Activated CD4-positive, alpha-beta T cell treated with anti-CD3 and anti-CD28 coated beads, Interleukin-2, amount 10 ng/mL, durations not matched to agents 7 days and 5 days (primary cell): ENCODE data around the gene ACP7. TPM values are rescaled to one million over a fixed set of nuclear protein-coding genes. Genes with fewer than 3 reads are reported as not detected.

Source experiments
- CTCF ChIA-PET: fragments of 350-600 bp; sonication (Branson Sonifier 250); formaldehyde crosslinking; loops from one replicate; lab custom pipeline; 2021; ENCODE audit warnings: antibody characterized with exemption; lab: Charles Lee
- POLR2A ChIA-PET: fragments of 350-600 bp; sonication (Branson Sonifier 250); formaldehyde crosslinking; loops from one replicate; lab custom pipeline; 2021; ENCODE audit warnings: antibody characterized with exemption; lab: Charles Lee
- DNase-seq: peaks from one replicate; pipeline ENCODE4 v3.0.0-alpha.2; 2020
- H3K27ac Mint-ChIP-seq: one replicate; pipeline ENCODE4 v1.8.0; 2021; ENCODE audit warnings: mild to moderate bottlenecking, moderate library complexity, mixed read lengths
- H3K27me3 Mint-ChIP-seq: one replicate; pipeline ENCODE4 v1.8.0; 2021; ENCODE audit warnings: mixed read lengths
- H3K36me3 Mint-ChIP-seq: one replicate; pipeline ENCODE4 v1.8.0; 2021; ENCODE audit warnings: low read depth, mixed read lengths
- H3K4me1 Mint-ChIP-seq: one replicate; pipeline ENCODE4 v1.8.0; 2021; ENCODE audit warnings: mixed read lengths
- H3K4me3 Mint-ChIP-seq: one replicate; pipeline ENCODE4 v1.8.0; 2021; ENCODE audit warnings: mild to moderate bottlenecking, moderate library complexity, mixed read lengths
- H3K9me3 Mint-ChIP-seq: one replicate; pipeline ENCODE4 v1.8.0; 2021; ENCODE audit warnings: mixed read lengths
- total RNA-seq, 2 experiments: library from RNA; stranded (reverse); gene quantifications; one replicate each; pipeline ENCODE4 v1.2.3, GENCODE V29; 2021

Gene ACP7
- total RNA-seq, 2 experiments from 2014 or later, result not detected

DNA sequence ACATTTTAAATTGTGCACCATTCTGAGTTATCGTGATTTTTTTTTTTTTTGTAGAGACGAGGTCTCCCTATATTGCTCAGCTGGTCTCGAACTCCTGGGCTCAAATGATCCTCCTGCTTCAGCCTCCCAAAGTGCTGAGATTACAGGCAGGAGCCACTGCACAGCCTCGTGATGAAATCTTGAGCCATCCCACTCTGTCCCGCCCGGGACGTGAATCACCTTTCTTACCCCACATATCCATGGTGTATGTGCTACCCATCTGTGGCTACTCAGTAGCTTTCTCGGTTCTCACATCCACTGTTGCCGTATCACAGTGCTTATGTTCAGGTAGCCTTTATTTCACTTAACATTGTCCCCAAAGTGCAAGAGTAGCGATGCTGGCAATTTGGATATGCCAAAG lies 67.9 kb downstream of the ACP7 start:
- H3K9me3 Mint-ChIP-seq, result no peaks in the 10 kb centered on the region
- no peak overlapping the region for H3K27ac Mint-ChIP-seq
- CTCF ChIA-PET, result interaction anchor here (0.7 kb wide), 1 partner anchor 218 kb away, joined by 3 read pairs; no protein-coding TSS in a partner anchor
- POLR2A ChIA-PET, result no interaction called here
- H3K36me3 Mint-ChIP-seq, result no peaks in the 10 kb centered on the region
- H3K4me1 Mint-ChIP-seq, result peaks cover 18% of the 10 kb centered on the region
- no peak overlapping the region for H3K4me3 Mint-ChIP-seq
- no peaks in the 10 kb centered on the region for H3K27me3 Mint-ChIP-seq
- no peak for DNase-seq

DNA sequence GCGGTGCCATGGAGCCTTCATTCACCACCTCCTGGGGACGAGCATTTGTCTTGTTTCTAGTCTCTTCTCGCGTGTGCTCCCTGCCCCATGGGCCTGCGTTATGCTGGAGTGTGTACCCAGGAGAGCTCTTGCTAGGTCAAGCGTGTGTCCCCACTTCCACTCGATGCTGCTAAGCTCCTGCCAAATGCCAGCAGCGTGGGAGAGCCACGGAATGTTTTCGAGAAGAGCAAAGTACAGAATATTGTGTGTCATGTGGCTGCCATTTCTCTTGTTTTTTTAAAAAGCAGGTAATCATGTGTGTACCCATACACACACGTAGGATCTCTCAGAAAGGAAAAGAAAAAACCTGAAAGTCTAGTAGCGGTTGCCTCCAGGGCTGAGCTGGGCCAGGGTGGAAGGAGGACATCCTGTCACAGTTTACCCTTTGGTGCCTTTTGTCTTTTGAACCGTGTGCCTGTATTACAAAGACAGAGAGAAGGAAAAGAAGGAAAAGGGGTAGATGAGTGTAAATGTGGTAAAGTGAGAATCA lies 70.0 kb downstream of the ACP7 start:
- Mint-ChIP-seq H3K36me3 (no peaks in the 10 kb centered on the region), H3K27ac (no peak overlapping the region), H3K27me3 (no peaks in the 10 kb centered on the region), H3K4me3 (no peak overlapping the region), H3K9me3 (no peaks in the 10 kb centered on the region), H3K4me1 (peaks cover 20% of the 10 kb centered on the region)
- no peak for DNase-seq
- POLR2A ChIA-PET, result no interaction called here
- CTCF ChIA-PET, result no interaction called here

DNA sequence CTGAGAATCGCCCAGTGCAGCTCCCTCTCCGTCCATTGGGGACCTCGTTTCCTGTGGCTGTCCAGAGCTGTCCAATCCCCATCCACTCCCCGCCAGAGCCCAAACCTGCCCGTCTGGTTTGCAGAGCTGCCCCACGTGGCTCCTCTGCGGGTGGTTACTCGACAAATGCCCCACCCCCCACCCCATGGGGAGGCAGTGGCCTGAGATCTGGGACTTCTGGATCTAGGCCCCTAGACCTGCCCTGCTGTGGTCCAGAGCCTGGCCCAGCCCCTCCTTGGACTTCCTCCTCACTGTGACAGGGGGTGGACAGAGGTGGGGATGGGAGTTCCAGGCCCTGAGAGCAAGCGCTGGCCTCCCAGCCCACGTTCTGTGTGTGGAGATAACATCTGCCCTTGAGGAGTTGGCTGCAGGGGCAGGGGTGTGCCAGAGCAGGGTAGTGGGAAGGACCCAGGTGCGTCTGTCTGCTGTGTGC lies 70.5 kb downstream of the ACP7 start:
- POLR2A ChIA-PET, result no interaction called here
- Mint-ChIP-seq H3K4me3 (no peak overlapping the region), H3K36me3 (no peaks in the 10 kb centered on the region), H3K9me3 (no peaks in the 10 kb centered on the region), H3K27ac (no peak overlapping the region), H3K27me3 (no peaks in the 10 kb centered on the region), H3K4me1 (peaks cover 20% of the 10 kb centered on the region)
- CTCF ChIA-PET, result no interaction called here
- no peak for DNase-seq

GRCh38 chr19:39155114-39155700 lies 71.0 kb downstream of the ACP7 start:
- peaks cover 20% of the 10 kb centered on the region for H3K4me1 Mint-ChIP-seq
- no peaks in the 10 kb centered on the region for H3K9me3 Mint-ChIP-seq
- ChIA-PET CTCF (no interaction called here), POLR2A (no interaction called here)
- H3K36me3 Mint-ChIP-seq, result no peaks in the 10 kb centered on the region
- H3K27ac Mint-ChIP-seq, result no peak overlapping the region
- H3K27me3 Mint-ChIP-seq, result no peaks in the 10 kb centered on the region
- no peak for DNase-seq
- H3K4me3 Mint-ChIP-seq, result no peak overlapping the region

GRCh38 chr19:39155741-39156140 lies 71.6 kb downstream of the ACP7 start:
- H3K27ac Mint-ChIP-seq, result peak overlapping the region; percentile 76
- H3K4me3 Mint-ChIP-seq, result no peak overlapping the region
- DNase-seq, result no peak
- POLR2A ChIA-PET, result no interaction called here
- H3K36me3 Mint-ChIP-seq, result no peaks in the 10 kb centered on the region
- CTCF ChIA-PET, result no interaction called here
- peaks cover 20% of the 10 kb centered on the region for H3K4me1 Mint-ChIP-seq
- no peaks in the 10 kb centered on the region for H3K9me3 Mint-ChIP-seq
- H3K27me3 Mint-ChIP-seq, result no peaks in the 10 kb centered on the region

GRCh38 chr19:39156326-39157230 lies 72.4 kb downstream of the ACP7 start:
- H3K27ac Mint-ChIP-seq, result no peak overlapping the region
- no peaks in the 10 kb centered on the region for H3K27me3 Mint-ChIP-seq
- POLR2A ChIA-PET, result no interaction called here
- no peaks in the 10 kb centered on the region for H3K9me3 Mint-ChIP-seq
- H3K4me3 Mint-ChIP-seq, result no peak overlapping the region
- CTCF ChIA-PET, result no interaction called here
- H3K36me3 Mint-ChIP-seq, result no peaks in the 10 kb centered on the region
- peaks cover 20% of the 10 kb centered on the region for H3K4me1 Mint-ChIP-seq
- no peak for DNase-seq

- Mint-ChIP-seq H3K27ac (no peak overlapping the region), H3K9me3 (no peaks in the 10 kb centered on the region), H3K36me3 (no peaks in the 10 kb centered on the region), H3K27me3 (no peaks in the 10 kb centered on the region), H3K4me1 (peaks cover 20% of the 10 kb centered on the region), H3K4me3 (no peak overlapping the region)
- DNase-seq, result no peak
- POLR2A ChIA-PET, result no interaction called here
- CTCF ChIA-PET, result no interaction called here
Observed at GRCh38 chr19:39157275-39157996, 73.3 kb downstream of the ACP7 start.

DNA sequence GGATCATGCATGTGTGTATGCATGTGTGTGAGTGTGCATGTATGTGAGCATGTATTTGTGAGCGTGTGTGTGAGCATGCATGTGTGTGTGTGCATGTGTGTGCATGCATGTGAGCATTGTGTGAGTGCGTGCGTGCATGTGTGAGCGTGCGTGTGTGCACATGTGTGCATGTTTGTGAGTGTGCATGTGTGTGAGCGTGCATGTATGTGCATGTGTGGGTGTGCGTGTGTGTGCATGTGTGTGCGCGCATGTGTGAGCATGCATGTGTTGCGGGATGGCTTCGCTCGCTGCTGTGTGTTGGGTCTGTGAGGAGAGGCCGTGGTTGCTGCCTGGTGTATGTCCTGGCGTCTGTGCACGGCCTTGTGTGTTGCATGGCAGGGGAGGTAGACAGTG lies 73.8 kb downstream of the ACP7 start:
- POLR2A ChIA-PET, result no interaction called here
- Mint-ChIP-seq H3K4me3 (no peak overlapping the region), H3K27ac (no peak overlapping the region), H3K4me1 (peaks cover 20% of the 10 kb centered on the region), H3K27me3 (no peaks in the 10 kb centered on the region), H3K9me3 (no peaks in the 10 kb centered on the region), H3K36me3 (no peaks in the 10 kb centered on the region)
- no peak for DNase-seq
- CTCF ChIA-PET, result no interaction called here

DNA sequence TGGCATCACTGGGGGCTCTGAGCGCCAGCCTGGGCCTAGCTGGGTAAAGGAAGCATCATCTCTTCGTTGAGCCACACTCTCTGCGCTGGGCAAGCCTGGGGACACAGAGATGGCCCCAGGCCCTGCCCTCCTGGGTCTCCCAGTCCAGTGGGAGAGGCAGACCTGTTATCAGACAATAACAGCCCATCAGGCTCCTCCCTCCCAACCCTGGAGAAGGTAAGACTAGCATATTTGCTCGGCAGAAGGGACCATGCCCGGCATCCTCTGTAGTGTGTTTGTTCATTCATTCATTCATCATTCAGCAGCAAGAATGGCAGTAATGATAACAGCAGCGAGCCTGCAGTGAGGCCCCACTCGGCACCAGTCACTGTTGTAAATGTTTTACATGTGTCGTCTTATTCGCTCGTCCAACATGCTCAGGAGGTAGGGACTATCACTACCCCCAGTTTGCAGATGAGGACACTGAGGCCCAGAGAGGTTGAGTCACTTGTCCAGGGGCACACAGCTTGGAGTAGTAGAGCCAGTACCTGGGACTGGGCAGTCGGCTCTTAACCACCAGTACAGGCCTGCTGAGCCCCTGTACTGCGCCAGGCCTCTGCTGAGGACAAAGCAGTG lies 74.6 kb downstream of the ACP7 start:
- Mint-ChIP-seq H3K36me3 (no peaks in the 10 kb centered on the region), H3K4me1 (peaks cover 20% of the 10 kb centered on the region), H3K9me3 (no peaks in the 10 kb centered on the region), H3K27ac (no peak overlapping the region), H3K4me3 (no peak overlapping the region), H3K27me3 (no peaks in the 10 kb centered on the region)
- CTCF ChIA-PET, result no interaction called here
- DNase-seq, result no peak
- POLR2A ChIA-PET, result no interaction called here

- CTCF ChIA-PET, result no interaction called here
- no peaks in the 10 kb centered on the region for H3K9me3 Mint-ChIP-seq
- H3K27me3 Mint-ChIP-seq, result no peaks in the 10 kb centered on the region
- no peak overlapping the region for H3K27ac Mint-ChIP-seq
- H3K36me3 Mint-ChIP-seq, result no peaks in the 10 kb centered on the region
- peaks cover 12% of the 10 kb centered on the region for H3K4me1 Mint-ChIP-seq
- H3K4me3 Mint-ChIP-seq, result no peak overlapping the region
- DNase-seq, result no peak
- POLR2A ChIA-PET, result no interaction called here
Observed at GRCh38 chr19:39160523-39160861, 76.3 kb downstream of the ACP7 start.
